HepG2 (cell line): ENCODE data around the gene HOXB4. TPM values are rescaled to one million over a fixed set of nuclear protein-coding genes. Genes with fewer than 3 reads are reported as not detected.

Experiments
- ATAC-seq: fragments of 200-7000 bp; cut with Tn5 transposase; 3 replicates; pipeline ENCODE4 v1.9.1; 2020; ENCODE audit warnings: mild to moderate bottlenecking, moderate library complexity
- BruUV-seq: library from RNA; stranded (reverse); fragments of 400-500 nt; replicated peaks from 2 replicates; lab custom pipeline; 2021; lab: Mats Ljungman, UMichigan
- CTCF ChIA-PET: fragments of 300-600 bp; formaldehyde crosslinking; extraction: SDS; loops from one replicate; lab custom pipeline; 2021; ENCODE audit warnings: low total read pairs, inconsistent platforms, low intra/inter-chr PET ratio; lab: Yijun Ruan, JAX
- POLR2A ChIA-PET: fragments of 350-600 bp; sonication (Branson Sonifier 250); formaldehyde crosslinking; loops from one replicate; lab custom pipeline; 2020; ENCODE audit warnings: antibody characterized with exemption, inconsistent platforms; lab: Yijun Ruan, JAX
- DNase-seq: peaks from one replicate; pipeline ENCODE4 v3.0.0-alpha.2; 2015; ENCODE audit warnings: low spot score
- FAIRE-seq: peaks from 3 replicates; lab custom pipeline; 2011; peaks lifted over from hg19 to GRCh38; lab: Jason Lieb, UNC
- H2AFZ ChIP-seq: one replicate; pipeline ENCODE4 v1.6.1; 2011; ENCODE audit warnings: low read length, inconsistent platforms
- H3K27ac ChIP-seq: fragments of 300-600 bp; 3 replicates; pipeline ENCODE4 v1.8.0; 2011; ENCODE audit warnings: mixed run types, mild to moderate bottlenecking, mixed read lengths, low read length, inconsistent platforms; ENCODE audit not compliant: insufficient read depth; ENCODE audit errors: extremely low read length
- H3K27me3 ChIP-seq, 2 experiments: fragments of 200-600 bp in 1 of 2; 2 replicates in 1 of 2; 3 replicates in 1 of 2; pipeline versions ENCODE4 v1.6.0 to v1.8.0; 2011; ENCODE audit warnings: low read length in 2 of 2, mild to moderate bottlenecking in 2 of 2, moderate library complexity in 2 of 2, inconsistent platforms in 1 of 2; ENCODE audit not compliant: insufficient read depth in 2 of 2, control insufficient read depth in 1 of 2
- H3K36me3 ChIP-seq, 2 experiments: fragments of 200-600 bp in 1 of 2; replicated peaks in 1 of 2; 2 replicates in 1 of 2; 3 replicates in 1 of 2; pipeline versions ENCODE4 v1.5.1 to v1.8.0; 2011; ENCODE audit warnings: low read length in 2 of 2, inconsistent platforms in 1 of 2; ENCODE audit not compliant: insufficient read depth in 2 of 2, control insufficient read depth in 1 of 2
- H3K4me1 ChIP-seq: 2 replicates; pipeline ENCODE4 v1.5.1; 2012; ENCODE audit warnings: low read length, inconsistent platforms; ENCODE audit not compliant: insufficient read depth
- H3K4me2 ChIP-seq: 2 replicates; pipeline ENCODE4 v1.6.0; 2011; ENCODE audit warnings: low read depth, low read length, inconsistent platforms
- H3K4me3 ChIP-seq, 3 experiments: fragments of 200-600 bp in 1 of 3; sonication (generic), shearing (Covaris generic) in 1 of 3; replicated peaks in 1 of 3; 2 replicates each; pipeline ENCODE4 v1.5.1; 2011 to 2016; ENCODE audit warnings: low read length in 3 of 3, inconsistent platforms in 2 of 3, low read depth in 2 of 3, mild to moderate bottlenecking in 2 of 3, control low read depth in 1 of 3, mixed read lengths in 1 of 3; ENCODE audit not compliant: insufficient read depth in 1 of 3
- H3K79me2 ChIP-seq: one replicate; pipeline ENCODE4 v1.6.1; 2011; ENCODE audit warnings: low read length, inconsistent platforms; ENCODE audit not compliant: insufficient read depth
- H3K9ac ChIP-seq: 2 replicates; pipeline ENCODE4 v1.6.0; 2011; ENCODE audit warnings: mild to moderate bottlenecking, low read depth, low read length, inconsistent platforms; ENCODE audit not compliant: insufficient read depth
- H3K9me3 ChIP-seq: 2 replicates; pipeline ENCODE4 v1.5.1; 2012; ENCODE audit warnings: mild to moderate bottlenecking, low read length
- H4K20me1 ChIP-seq: 2 replicates; pipeline ENCODE4 v1.6.0; 2011; ENCODE audit warnings: inconsistent platforms, mild to moderate bottlenecking, low read length, moderate library complexity; ENCODE audit not compliant: insufficient read depth
- CEBPG ChIP-seq: IDR thresholded peaks from 2 replicates; pipeline ENCODE4 v1.6.1; 2016
- EZH2 ChIP-seq: conservative IDR thresholded peaks from 2 replicates; pipeline ENCODE4 v1.6.1; 2012; ENCODE audit warnings: mild to moderate bottlenecking, low read depth, low read length, moderate library complexity
- HDAC6 ChIP-seq: fragments of 200-600 bp; sonication (generic); IDR thresholded peaks from 2 replicates; pipeline ENCODE4 v1.7.0; 2017; ENCODE audit warnings: mild to moderate bottlenecking, antibody characterized with exemption, low read length, low read depth
- PAF1 ChIP-seq: IDR thresholded peaks from 2 replicates; pipeline ENCODE4 v1.6.1; 2016; ENCODE audit warnings: missing genetic modification reagents, missing compliant biosample characterization
- ZC3H13 ChIP-seq: sonication (generic); formaldehyde crosslinking; IDR thresholded peaks from 2 replicates; pipeline ENCODE4 v1.8.1; 2023; ENCODE audit warnings: mild to moderate bottlenecking, missing genetic modification reagents, moderate library complexity
- ZNF232 ChIP-seq: sonication (generic); formaldehyde crosslinking; IDR thresholded peaks from 2 replicates; pipeline ENCODE4 v1.4.0; 2020; ENCODE audit warnings: missing genetic modification reagents, borderline replicate concordance
- ZNF672 ChIP-seq: sonication (generic); formaldehyde crosslinking; IDR thresholded peaks from 2 replicates; pipeline ENCODE4 v1.8.1; 2022; ENCODE audit warnings: missing genetic modification reagents
- WGBS: methylation state at CpG from one replicate; pipeline ENCODE4 v1.1.6; 2017; ENCODE audit warnings: low lambda C conversion rate; 5-methylcytosine and 5-hydroxymethylcytosine counted together
- in situ Hi-C: cut with HindIII; loops from 2 replicates; pipeline ENCODE4 v1.10.0; 2017; ENCODE audit warnings: low pct_unique_long_range_greater_than_20kb; ENCODE audit not compliant: extremely low pct_ligation_motif_present
- intact Hi-C: fragments of 100-400 bp; cut with micrococcal nuclease; formaldehyde crosslinking; loops from one replicate; pipeline ENCODE4 v1.10.0; 2022; ENCODE audit not compliant: unreplicated experiment
- polyA plus RNA-seq, 8 experiments: library from polyadenylated mRNA; depleted of rRNA in 3 of 8; stranded (reverse) in 7 of 8; unstranded in 1 of 8; fragments of >200 nt; fragmentation: Illumina TruSeq in 4 of 8; extraction: Trizol in 4 of 8; gene quantifications; 2 replicates each; pipeline versions ENCODE4 v1.2.1 to v1.2.3, GENCODE V29; 2011 to 2016; ENCODE audit warnings: low read depth in 4 of 8, missing spikeins in 1 of 8, mixed read lengths in 1 of 8; ENCODE audit not compliant: insufficient read depth in 1 of 8
- total RNA-seq, 5 experiments: library from RNA; depleted of rRNA; stranded (reverse); fragments of >200 nt; fragmentation: Illumina TruSeq; extraction: Trizol; gene quantifications; 2 replicates each; pipeline ENCODE4 v1.2.3, GENCODE V29; 2016; ENCODE audit warnings: low read depth in 1 of 5
- TF ChIP-seq, protein P1 (sequence below): sonication (generic); formaldehyde crosslinking; IDR thresholded peaks from 2 replicates; pipeline ENCODE4 v1.8.0; 2022; ENCODE audit warnings: missing genetic modification reagents, mild to moderate bottlenecking, moderate library complexity, borderline replicate concordance

Gene HOXB4
- total and polyA plus RNA-seq, 2 of the 13 experiments (the other 11 are each of a cell fraction or from before 2014, with no cell fraction given), result not detected

DNA sequence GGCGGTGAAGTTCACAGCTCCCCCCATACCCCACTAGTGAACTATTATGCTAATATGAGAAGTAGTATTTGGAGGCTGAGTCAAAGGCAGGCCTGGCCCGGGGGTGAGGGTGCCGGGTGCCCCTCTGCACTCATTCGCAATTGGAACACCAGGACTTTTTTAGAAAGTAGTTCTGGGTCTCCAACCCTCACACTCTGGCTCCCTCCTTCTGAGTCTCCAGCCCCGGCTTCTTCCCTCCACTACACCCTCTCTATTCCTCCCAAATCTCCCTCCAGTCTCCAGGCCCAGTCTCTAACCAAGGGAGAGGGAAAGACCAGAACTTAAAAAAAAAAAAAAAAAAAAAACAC is 21.9 kb downstream of the HOXB4 start:
- DNase-seq (no peak), ATAC-seq (no peak), FAIRE-seq (no peak)
- H3K4me2 ChIP-seq, result no peak overlapping the region
- BruUV-seq, result no TSS peak
- no peak overlapping the region for H3K4me3 ChIP-seq
- H3K36me3 ChIP-seq, result no peaks in the 10 kb centered on the region
- 9% methylated on average over 5 of the region's 5 CpGs for WGBS
- CTCF ChIA-PET, result no interaction called here
- H3K9ac ChIP-seq, result no peak overlapping the region
- H2AFZ ChIP-seq, result no peak overlapping the region
- peaks cover 39 to 96% of the 10 kb centered on the region in 2 experiments for H3K27me3 ChIP-seq
- in situ Hi-C loops (no loop called here), intact Hi-C loops (no loop called here)
- no peaks in the 10 kb centered on the region for H3K4me1 ChIP-seq
- no peaks in the 10 kb centered on the region for H3K9me3 ChIP-seq
- H3K27ac ChIP-seq, result no peak overlapping the region
- H3K79me2 ChIP-seq, result no peaks in the 10 kb centered on the region
- TF ChIP-seq ZC3H13 (CRISPR knock-in tag), result no peak
- no peak for TF ChIP-seq CEBPG (CRISPR knock-in tag)
- TF ChIP-seq PAF1 (CRISPR knock-in tag), result no peak
- TF ChIP-seq HDAC6, result no peak
- no peak for TF ChIP-seq ZNF232 (CRISPR knock-in tag)
- TF ChIP-seq EZH2, result peak; percentile 83; the same call in 1 of the 2 replicates
- TF ChIP-seq ZNF672 (CRISPR knock-in tag), result no peak
- no peaks in the 10 kb centered on the region; the same call in 1 of the 2 replicates for H4K20me1 ChIP-seq
- POLR2A ChIA-PET, result no interaction called here

DNA sequence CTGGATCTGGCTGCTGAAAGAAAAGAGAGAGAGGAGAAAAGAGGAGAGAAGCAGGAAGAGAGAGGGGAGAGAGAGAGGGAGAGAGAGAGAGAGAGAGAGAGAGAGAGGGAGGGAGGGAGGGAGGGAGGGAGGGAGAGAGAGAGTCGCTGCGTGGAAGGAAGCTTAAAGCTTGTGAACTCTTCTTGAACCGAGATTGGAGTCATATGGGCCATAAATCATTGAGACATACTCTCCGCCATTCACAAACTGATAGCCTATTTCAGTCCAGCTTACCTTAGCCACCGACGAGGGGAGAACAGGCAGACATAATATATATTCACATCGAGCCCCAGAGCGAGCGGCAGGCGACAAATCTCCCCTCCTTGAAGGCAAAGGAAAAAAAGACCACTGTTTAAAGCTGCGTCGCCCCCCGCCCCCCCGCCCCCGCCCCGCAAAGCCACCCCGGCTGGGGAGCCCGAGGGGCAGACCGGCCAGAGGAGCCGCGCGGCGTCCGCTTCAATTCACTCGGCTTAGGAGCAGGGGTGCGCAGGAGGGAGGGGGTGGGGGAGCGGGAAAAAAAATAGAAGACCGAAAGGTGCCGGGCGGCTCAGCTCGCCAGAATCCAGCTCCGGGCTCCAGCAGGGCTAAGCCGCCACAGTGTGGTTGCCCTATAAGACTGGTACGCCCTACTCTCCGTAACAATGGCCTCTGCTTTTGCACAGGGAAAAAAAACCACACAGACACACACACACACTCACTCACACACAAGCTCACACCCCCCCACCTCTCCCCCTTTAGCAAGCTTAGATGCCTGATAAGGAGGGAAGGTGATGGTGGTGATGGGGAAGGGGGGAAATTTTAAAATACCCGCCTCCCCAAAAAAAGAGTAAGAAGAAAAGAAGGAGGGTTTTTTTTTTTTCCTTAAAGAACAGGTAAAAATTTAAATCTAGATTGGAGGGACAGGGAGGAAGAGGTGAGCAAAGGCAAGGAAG is 22.6 kb downstream of the HOXB4 start:
- in situ Hi-C loops, result no loop called here
- POLR2A ChIA-PET, result no interaction called here
- ATAC-seq (no peak), DNase-seq (no peak), FAIRE-seq (no peak)
- no peak overlapping the region for H3K9ac ChIP-seq
- no peak overlapping the region for H3K4me2 ChIP-seq
- CTCF ChIA-PET, result no interaction called here
- intact Hi-C loops, result no loop called here
- H3K27ac ChIP-seq, result no peak overlapping the region
- no TSS peak for BruUV-seq
- no peak overlapping the region for H3K4me3 ChIP-seq
- TF ChIP-seq, protein P1, sequence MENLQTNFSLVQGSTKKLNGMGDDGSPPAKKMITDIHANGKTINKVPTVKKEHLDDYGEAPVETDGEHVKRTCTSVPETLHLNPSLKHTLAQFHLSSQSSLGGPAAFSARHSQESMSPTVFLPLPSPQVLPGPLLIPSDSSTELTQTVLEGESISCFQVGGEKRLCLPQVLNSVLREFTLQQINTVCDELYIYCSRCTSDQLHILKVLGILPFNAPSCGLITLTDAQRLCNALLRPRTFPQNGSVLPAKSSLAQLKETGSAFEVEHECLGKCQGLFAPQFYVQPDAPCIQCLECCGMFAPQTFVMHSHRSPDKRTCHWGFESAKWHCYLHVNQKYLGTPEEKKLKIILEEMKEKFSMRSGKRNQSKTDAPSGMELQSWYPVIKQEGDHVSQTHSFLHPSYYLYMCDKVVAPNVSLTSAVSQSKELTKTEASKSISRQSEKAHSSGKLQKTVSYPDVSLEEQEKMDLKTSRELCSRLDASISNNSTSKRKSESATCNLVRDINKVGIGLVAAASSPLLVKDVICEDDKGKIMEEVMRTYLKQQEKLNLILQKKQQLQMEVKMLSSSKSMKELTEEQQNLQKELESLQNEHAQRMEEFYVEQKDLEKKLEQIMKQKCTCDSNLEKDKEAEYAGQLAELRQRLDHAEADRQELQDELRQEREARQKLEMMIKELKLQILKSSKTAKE (CRISPR knock-in tag), result no peak
- no peaks in the 10 kb centered on the region; the same call in 1 of the 2 replicates for H4K20me1 ChIP-seq
- no peaks in the 10 kb centered on the region for H3K9me3 ChIP-seq
- H3K27me3 ChIP-seq, result peaks cover 38 to 95% of the 10 kb centered on the region in 2 experiments
- no peaks in the 10 kb centered on the region for H3K4me1 ChIP-seq
- 16% methylated on average over 36 of the region's 36 CpGs for WGBS
- no peaks in the 10 kb centered on the region for H3K79me2 ChIP-seq
- H3K36me3 ChIP-seq, result no peaks in the 10 kb centered on the region
- H2AFZ ChIP-seq, result no peak overlapping the region
